Loucy (cell line): ENCODE results near the gene LMF1.

ENCODE experiments used
- H2AFZ ChIP-seq: fragments of 200-600 bp; sonication (generic); 2 replicates; pipeline ENCODE4 v1.6.0; 2016; ENCODE audit warnings: antibody characterized with exemption, mild to moderate bottlenecking, low read length, moderate library complexity
- H3F3A ChIP-seq: fragments of 200-600 bp; 2 replicates; pipeline ENCODE4 v1.6.0; 2016; ENCODE audit warnings: antibody characterized with exemption, low read depth, mild to moderate bottlenecking
- H3K27me3 ChIP-seq: fragments of 200-600 bp; sonication (generic); 2 replicates; pipeline ENCODE4 v1.6.1; 2014; ENCODE audit warnings: low read length, mild to moderate bottlenecking; ENCODE audit not compliant: insufficient read depth, poor library complexity, severe bottlenecking
- H3K36me3 ChIP-seq: fragments of 200-600 bp; sonication (generic); 2 replicates; pipeline ENCODE4 v1.6.1; 2016; ENCODE audit warnings: low read length; ENCODE audit not compliant: insufficient read depth
- H3K4me1 ChIP-seq: fragments of 200-600 bp; sonication (generic); 2 replicates; pipeline ENCODE4 v1.5.1; 2014; ENCODE audit warnings: low read length, mild to moderate bottlenecking; ENCODE audit not compliant: insufficient read depth, poor library complexity, severe bottlenecking
- H3K4me2 ChIP-seq: fragments of 200-600 bp; sonication (generic); 2 replicates; pipeline ENCODE4 v1.6.0; 2014; ENCODE audit warnings: antibody characterized with exemption, low read length, low read depth, mild to moderate bottlenecking; ENCODE audit not compliant: poor library complexity, severe bottlenecking
- H3K4me3 ChIP-seq: fragments of 200-600 bp; sonication (generic); 2 replicates; pipeline ENCODE4 v1.5.1; 2014; ENCODE audit warnings: low read length, mild to moderate bottlenecking, mixed read lengths; ENCODE audit not compliant: poor library complexity, severe bottlenecking
- H3K79me2 ChIP-seq: fragments of 200-600 bp; sonication (generic); 2 replicates; pipeline ENCODE4 v1.6.1; 2014; ENCODE audit warnings: low read length; ENCODE audit not compliant: insufficient read depth
- H3K9ac ChIP-seq: fragments of 200-600 bp; sonication (generic); 2 replicates; pipeline ENCODE4 v1.6.0; 2014; ENCODE audit warnings: mild to moderate bottlenecking, low read depth, low read length, moderate library complexity; ENCODE audit not compliant: poor library complexity, severe bottlenecking
- H3K9me2 ChIP-seq: fragments of 200-600 bp; sonication (generic); replicated peaks from 2 replicates; pipeline ENCODE4 v1.6.1; 2016; ENCODE audit warnings: low read depth, low read length, mixed read lengths
- H3K9me3 ChIP-seq: fragments of 200-600 bp; sonication (generic); 2 replicates; pipeline ENCODE4 v1.6.1; 2014; ENCODE audit warnings: mild to moderate bottlenecking, antibody characterized with exemption, low read length, low read depth; ENCODE audit not compliant: insufficient read depth
- H4K20me1 ChIP-seq: fragments of 200-600 bp; sonication (generic); 2 replicates; pipeline ENCODE4 v1.6.0; 2014; ENCODE audit warnings: antibody characterized with exemption, low read length, mild to moderate bottlenecking; ENCODE audit not compliant: insufficient read depth, poor library complexity, severe bottlenecking
- CTCF ChIP-seq: fragments of 200-600 bp; sonication (generic); conservative IDR thresholded peaks from 2 replicates; pipeline ENCODE4 v1.5.1; 2014; ENCODE audit warnings: mild to moderate bottlenecking, antibody characterized with exemption, low read length
- EZH2phosphoT487 ChIP-seq: fragments of 200-600 bp; IDR thresholded peaks from 2 replicates; pipeline ENCODE4 v1.6.1; 2018; ENCODE audit warnings: antibody characterized with exemption, mild to moderate bottlenecking, moderate library complexity, borderline replicate concordance

LMF1 gene

GRCh38 chr16:984121-984694 is 13.4 kb upstream of the LMF1 start:
- Histone ChIP-seq H3K36me3 (no peaks in the 10 kb centered on the region), H3K79me2 (no peaks in the 10 kb centered on the region), H3K9ac (no peak overlapping the region), H3K4me3 (no peak overlapping the region), H2AFZ (no peak overlapping the region), H3K27me3 (no peaks in the 10 kb centered on the region), H3F3A (no peaks in the 10 kb centered on the region), H3K9me2 (no peaks in the 10 kb centered on the region), H3K9me3 (no peaks in the 10 kb centered on the region), H4K20me1 (no peaks in the 10 kb centered on the region), H3K4me1 (no peaks in the 10 kb centered on the region), H3K4me2 (no peak overlapping the region)
- TF ChIP-seq EZH2phosphoT487 = no peak
- TF ChIP-seq CTCF = no peak

GRCh38 chr16:983044-984030 is 12.6 kb upstream of the LMF1 start:
- Histone ChIP-seq H4K20me1 (no peaks in the 10 kb centered on the region), H3K4me1 (no peaks in the 10 kb centered on the region), H3K9ac (no peak overlapping the region), H3K36me3 (no peaks in the 10 kb centered on the region), H3K4me2 (no peak overlapping the region), H3K79me2 (no peaks in the 10 kb centered on the region), H3K27me3 (no peaks in the 10 kb centered on the region), H3K9me2 (no peaks in the 10 kb centered on the region), H3F3A (no peaks in the 10 kb centered on the region), H3K4me3 (no peak overlapping the region), H2AFZ (no peak overlapping the region), H3K9me3 (no peaks in the 10 kb centered on the region)
- TF ChIP-seq EZH2phosphoT487 = no peak
- TF ChIP-seq CTCF = no peak

- H3K4me3 ChIP-seq = no peak overlapping the region
- H3K4me2 ChIP-seq = no peak overlapping the region
- H3K27me3 ChIP-seq = no peaks in the 10 kb centered on the region
These were observed 11.6 kb upstream of the LMF1 start for GRCh38 chr16:982145-983043.

More at GRCh38 chr16:982145-983043, 11.6 kb upstream of the LMF1 start:
- no peaks in the 10 kb centered on the region for H3K9me3 ChIP-seq
- H3F3A ChIP-seq = no peaks in the 10 kb centered on the region
- no peaks in the 10 kb centered on the region for H4K20me1 ChIP-seq
- H3K9me2 ChIP-seq = no peaks in the 10 kb centered on the region
- H3K36me3 ChIP-seq = no peaks in the 10 kb centered on the region
- no peak overlapping the region for H3K9ac ChIP-seq
- no peak overlapping the region for H2AFZ ChIP-seq
- no peaks in the 10 kb centered on the region for H3K4me1 ChIP-seq
- no peaks in the 10 kb centered on the region for H3K79me2 ChIP-seq
- TF ChIP-seq CTCF (no peak), EZH2phosphoT487 (no peak)
